Measurements from ENCODE around the gene PTX4.

- TF ChIP-seq, protein P1, sequence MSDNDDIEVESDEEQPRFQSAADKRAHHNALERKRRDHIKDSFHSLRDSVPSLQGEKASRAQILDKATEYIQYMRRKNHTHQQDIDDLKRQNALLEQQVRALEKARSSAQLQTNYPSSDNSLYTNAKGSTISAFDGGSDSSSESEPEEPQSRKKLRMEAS (IDR thresholded peaks at IDR 0.05; ENCODE audit: low read depth), result no peak
- TF ChIP-seq CTCF (IDR thresholded peaks at IDR 0.05), result no peak
- no peak for TF ChIP-seq TCF12 (IDR thresholded peaks at IDR 0.05)
- TF ChIP-seq RAD21 (IDR thresholded peaks at IDR 0.05; ENCODE audit: low read length), result no peak
- TF ChIP-seq RCOR1 (IDR thresholded peaks at IDR 0.05; ENCODE audit: low read length), result no peak
- no peak for TF ChIP-seq REST (IDR thresholded peaks at IDR 0.05; ENCODE audit: low read depth, low read length)
- no peak for TF ChIP-seq YY1 (IDR thresholded peaks at IDR 0.05; ENCODE audit: low read depth)
- no peak for TF ChIP-seq SMC3 (IDR thresholded peaks at IDR 0.05; ENCODE audit: low read depth, low read length)
- TF ChIP-seq TEAD4 (IDR thresholded peaks at IDR 0.05; ENCODE audit: borderline replicate concordance, insufficient read depth), result no peak
- TF ChIP-seq EP300 (IDR thresholded peaks at IDR 0.05; ENCODE audit: borderline replicate concordance in 1 of 2, low read depth in 1 of 2, low read length in 1 of 2), result no peak
- TF ChIP-seq FOXM1 (IDR thresholded peaks at IDR 0.05; ENCODE audit: low read depth), result no peak
- TF ChIP-seq CHD2 (IDR thresholded peaks at IDR 0.05; ENCODE audit: low read length, partially characterized antibody), result no peak
- TF ChIP-seq, protein P2, sequence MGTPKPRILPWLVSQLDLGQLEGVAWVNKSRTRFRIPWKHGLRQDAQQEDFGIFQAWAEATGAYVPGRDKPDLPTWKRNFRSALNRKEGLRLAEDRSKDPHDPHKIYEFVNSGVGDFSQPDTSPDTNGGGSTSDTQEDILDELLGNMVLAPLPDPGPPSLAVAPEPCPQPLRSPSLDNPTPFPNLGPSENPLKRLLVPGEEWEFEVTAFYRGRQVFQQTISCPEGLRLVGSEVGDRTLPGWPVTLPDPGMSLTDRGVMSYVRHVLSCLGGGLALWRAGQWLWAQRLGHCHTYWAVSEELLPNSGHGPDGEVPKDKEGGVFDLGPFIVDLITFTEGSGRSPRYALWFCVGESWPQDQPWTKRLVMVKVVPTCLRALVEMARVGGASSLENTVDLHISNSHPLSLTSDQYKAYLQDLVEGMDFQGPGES (IDR thresholded peaks at IDR 0.05; ENCODE audit: low read depth, low read length), result no peak
- TF ChIP-seq, protein P3, sequence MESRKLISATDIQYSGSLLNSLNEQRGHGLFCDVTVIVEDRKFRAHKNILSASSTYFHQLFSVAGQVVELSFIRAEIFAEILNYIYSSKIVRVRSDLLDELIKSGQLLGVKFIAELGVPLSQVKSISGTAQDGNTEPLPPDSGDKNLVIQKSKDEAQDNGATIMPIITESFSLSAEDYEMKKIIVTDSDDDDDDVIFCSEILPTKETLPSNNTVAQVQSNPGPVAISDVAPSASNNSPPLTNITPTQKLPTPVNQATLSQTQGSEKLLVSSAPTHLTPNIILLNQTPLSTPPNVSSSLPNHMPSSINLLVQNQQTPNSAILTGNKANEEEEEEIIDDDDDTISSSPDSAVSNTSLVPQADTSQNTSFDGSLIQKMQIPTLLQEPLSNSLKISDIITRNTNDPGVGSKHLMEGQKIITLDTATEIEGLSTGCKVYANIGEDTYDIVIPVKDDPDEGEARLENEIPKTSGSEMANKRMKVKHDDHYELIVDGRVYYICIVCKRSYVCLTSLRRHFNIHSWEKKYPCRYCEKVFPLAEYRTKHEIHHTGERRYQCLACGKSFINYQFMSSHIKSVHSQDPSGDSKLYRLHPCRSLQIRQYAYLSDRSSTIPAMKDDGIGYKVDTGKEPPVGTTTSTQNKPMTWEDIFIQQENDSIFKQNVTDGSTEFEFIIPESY (IDR thresholded peaks at IDR 0.05; ENCODE audit: borderline replicate concordance, low read depth), result no peak
These were observed 18.1 kb downstream of the PTX4 start for GRCh38 chr16:1470481-1471251.
